ENCODE measurements around the gene VSIR. TPM values are rescaled to one million over a fixed set of nuclear protein-coding genes. Genes with fewer than 3 reads are reported as not detected.
A peak's percentile ranks its signal among the peaks of the same experiment; 100 is the strongest.

The VSIR gene
- total RNA-seq, 2 donors from 2014 or later = 36.1 to 56.0 TPM

GRCh38 chr10:71710519-71710918 lies 62.8 kb downstream of the VSIR start:
- H3K27ac ChIP-seq = no peak overlapping the region
- no peaks in the 10 kb centered on the region for H3K36me3 ChIP-seq
- no peaks in the 10 kb centered on the region for H3K9me3 ChIP-seq
- no peak overlapping the region for H3K4me3 ChIP-seq
- peaks cover 0 to 33% of the 10 kb centered on the region in 2 donors for H3K4me1 ChIP-seq
- no peaks in the 10 kb centered on the region for H3K27me3 ChIP-seq
- no peak for TF ChIP-seq CTCF (IDR thresholded peaks at IDR 0.05)
- no peak for DNase-seq (ENCODE audit: low spot score)

GRCh38 chr10:71708897-71709882 lies 64.1 kb downstream of the VSIR start:
- Histone ChIP-seq H3K4me3 (no peak overlapping the region), H3K27ac (no peak overlapping the region), H3K36me3 (no peaks in the 10 kb centered on the region), H3K4me1 (peaks cover 0 to 20% of the 10 kb centered on the region in 2 donors), H3K9me3 (no peaks in the 10 kb centered on the region), H3K27me3 (no peaks in the 10 kb centered on the region)
- no peak for TF ChIP-seq CTCF (IDR thresholded peaks at IDR 0.05)
- DNase-seq (ENCODE audit: low spot score) = no peak

- no peak for DNase-seq (ENCODE audit: low spot score)
- peak; percentile 64 to 89 for TF ChIP-seq CTCF (IDR thresholded peaks at IDR 0.05)
Measured at GRCh38 chr10:71708301-71708703, 65.0 kb downstream of the VSIR start.

GRCh38 chr10:71707240-71707789 lies 66.0 kb downstream of the VSIR start:
- DNase-seq (ENCODE audit: low spot score) = no peak
- no peak overlapping the region for H3K27ac ChIP-seq
- TF ChIP-seq CTCF (IDR thresholded peaks at IDR 0.05) = no peak
- H3K9me3 ChIP-seq = no peaks in the 10 kb centered on the region
- peaks cover 0 to 1% of the 10 kb centered on the region in 2 donors for H3K4me1 ChIP-seq
- H3K36me3 ChIP-seq = no peaks in the 10 kb centered on the region
- H3K4me3 ChIP-seq = no peak overlapping the region
- H3K27me3 ChIP-seq = no peaks in the 10 kb centered on the region

More at GRCh38 chr10:71708301-71708703, 65.0 kb downstream of the VSIR start:
- H3K4me1 ChIP-seq = peaks cover 0 to 11% of the 10 kb centered on the region in 2 donors
- no peaks in the 10 kb centered on the region for H3K27me3 ChIP-seq
- H3K36me3 ChIP-seq = no peaks in the 10 kb centered on the region
- H3K9me3 ChIP-seq = no peaks in the 10 kb centered on the region
- H3K27ac ChIP-seq = no peak overlapping the region
- no peak overlapping the region for H3K4me3 ChIP-seq

- H3K36me3 ChIP-seq = no peaks in the 10 kb centered on the region
- H3K9me3 ChIP-seq = no peaks in the 10 kb centered on the region
- no peak for DNase-seq (ENCODE audit: low spot score)
- no peaks in the 10 kb centered on the region for H3K27me3 ChIP-seq
- no peak overlapping the region for H3K27ac ChIP-seq
- H3K4me3 ChIP-seq = no peak overlapping the region
- peaks cover 0 to 6% of the 10 kb centered on the region in 2 donors for H3K4me1 ChIP-seq
- no peak for TF ChIP-seq CTCF (IDR thresholded peaks at IDR 0.05)
Measured at GRCh38 chr10:71706216-71707121, 66.9 kb downstream of the VSIR start.

Measured in right atrium auricular region (tissue), 2 donors.